Activated CD4-positive, alpha-beta T cell treated with anti-CD3 and anti-CD28 coated beads, Interleukin-2, Interleukin-4, amounts not matched to agents 100 ng/mL and 50 ng/mL, durations not matched to agents 16 hours and 8 hours (primary cell): Measurements from ENCODE around the gene SH2B2.

Experiments used
- DNase-seq: peaks from one replicate; pipeline ENCODE4 v3.0.0-alpha.2; 2020; ENCODE audit warnings: low spot score

SH2B2 gene

GRCh38 chr7:102268635-102269034 is 18.0 kb upstream of the SH2B2 start:
- DNase-seq = no peak

GRCh38 chr7:102270178-102270887 is 16.3 kb upstream of the SH2B2 start:
- no peak for DNase-seq

- no peak for DNase-seq
Measured at GRCh38 chr7:102271158-102271798, 15.4 kb upstream of the SH2B2 start.

DNA sequence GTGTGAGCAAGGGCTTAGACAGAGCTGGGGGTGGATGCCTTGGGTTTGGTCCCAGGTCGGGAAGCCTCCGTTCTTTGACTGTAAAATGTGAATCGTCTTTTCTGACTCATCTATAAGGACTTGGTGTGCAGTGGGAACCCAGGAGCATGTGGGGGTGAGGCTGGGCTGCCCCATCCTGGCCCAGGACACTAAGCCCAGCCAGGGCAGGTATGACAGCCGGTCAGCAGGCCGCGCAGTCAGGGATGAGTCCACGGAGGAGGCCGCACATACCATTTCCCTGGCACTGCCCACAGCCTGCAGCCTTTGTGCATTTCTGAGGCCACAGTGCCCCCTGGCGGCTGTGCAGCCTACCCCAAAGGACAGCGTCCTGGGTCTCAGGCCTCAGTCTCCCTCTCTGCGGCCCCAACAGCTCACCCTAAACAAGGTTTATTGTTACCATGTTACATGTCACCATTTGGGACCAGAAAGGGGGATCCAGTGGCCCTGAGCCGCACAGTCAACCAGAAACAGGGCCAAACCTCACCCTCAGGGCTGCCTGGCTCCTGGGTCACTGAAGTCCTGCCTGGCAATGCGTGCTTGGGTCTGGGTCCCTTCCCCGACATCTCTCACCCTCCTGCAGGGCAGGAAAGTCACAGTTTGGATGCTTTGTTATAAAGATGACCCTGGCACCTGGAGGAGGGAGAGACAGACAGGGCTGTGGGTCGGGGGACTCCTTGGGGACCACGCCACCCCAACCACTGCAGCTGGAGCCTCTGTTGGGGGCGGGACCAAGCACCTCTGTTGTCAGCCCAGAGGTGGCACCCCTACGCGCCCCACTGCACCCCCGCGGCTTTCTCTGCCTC is 14.4 kb upstream of the SH2B2 start:
- peak; percentile 65 for DNase-seq

DNA sequence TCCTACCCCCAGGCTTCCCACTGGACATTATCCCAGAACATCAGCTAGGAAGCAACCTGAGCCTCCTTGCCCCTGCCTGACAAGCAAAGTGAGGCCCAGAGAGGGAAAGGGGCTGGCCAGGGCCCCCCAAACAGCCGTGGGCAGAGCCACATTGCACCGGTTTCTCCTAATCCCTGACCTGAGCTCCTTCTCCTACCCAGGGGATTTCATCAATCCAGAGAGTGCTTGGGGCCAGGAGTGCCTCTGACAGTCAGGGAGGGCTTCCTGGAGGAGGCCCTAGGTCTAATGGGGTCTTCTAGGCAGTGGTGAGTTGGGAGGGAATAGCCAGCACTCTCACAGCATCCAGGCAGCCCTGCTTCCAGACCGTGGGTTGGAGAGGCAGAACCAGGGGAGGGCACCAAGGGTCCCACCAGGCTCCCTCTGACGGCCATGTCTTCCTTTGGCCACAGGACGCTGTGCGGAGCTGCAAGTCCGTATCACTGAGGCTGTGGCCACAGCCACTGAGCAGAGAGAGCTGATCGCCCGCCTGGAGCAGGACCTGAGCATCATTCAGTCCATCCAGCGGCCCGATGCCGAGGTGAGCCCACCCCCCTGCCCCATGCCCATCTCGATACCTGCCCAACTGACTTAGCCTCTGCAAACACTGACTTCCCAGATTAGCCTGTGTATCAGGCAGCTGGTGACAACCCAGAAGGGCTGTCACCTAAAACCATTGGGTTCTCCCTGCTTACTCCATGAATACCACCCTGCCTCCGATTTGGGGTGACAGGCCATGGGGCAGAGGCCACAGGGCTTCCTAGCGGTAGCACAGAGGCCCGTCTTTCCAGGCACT is 13.5 kb upstream of the SH2B2 start:
- no peak for DNase-seq

- no peak for DNase-seq
Measured at GRCh38 chr7:102273749-102274712, 12.6 kb upstream of the SH2B2 start.

DNA sequence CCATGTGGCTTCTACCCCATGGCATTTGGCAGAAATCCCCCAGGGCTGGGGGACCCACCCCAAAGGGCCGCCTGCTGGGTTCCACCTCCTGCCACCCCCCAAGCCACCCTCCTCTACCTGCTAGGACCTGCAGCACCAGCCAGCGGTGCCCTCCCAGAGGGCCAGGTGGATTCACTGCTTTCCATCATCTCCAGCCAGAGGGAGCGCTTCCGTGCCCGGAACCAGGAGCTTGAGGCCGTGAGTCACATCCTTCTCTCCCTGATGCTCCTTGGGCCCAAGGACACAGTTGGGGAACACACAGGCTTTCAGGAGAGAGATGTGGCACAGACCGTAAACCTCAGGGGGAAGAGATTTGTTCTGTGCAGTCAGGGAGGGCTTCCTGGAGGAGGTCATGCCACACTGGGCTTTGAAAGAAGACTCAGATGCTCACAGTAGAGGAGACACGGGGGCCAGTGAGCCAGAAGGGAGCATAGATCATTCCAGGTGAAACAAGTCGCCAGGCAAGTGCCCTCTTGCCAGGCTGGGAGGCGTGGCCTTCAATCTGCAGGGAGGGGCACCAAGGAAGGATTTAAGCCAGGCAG is 11.5 kb upstream of the SH2B2 start:
- no peak for DNase-seq

DNA sequence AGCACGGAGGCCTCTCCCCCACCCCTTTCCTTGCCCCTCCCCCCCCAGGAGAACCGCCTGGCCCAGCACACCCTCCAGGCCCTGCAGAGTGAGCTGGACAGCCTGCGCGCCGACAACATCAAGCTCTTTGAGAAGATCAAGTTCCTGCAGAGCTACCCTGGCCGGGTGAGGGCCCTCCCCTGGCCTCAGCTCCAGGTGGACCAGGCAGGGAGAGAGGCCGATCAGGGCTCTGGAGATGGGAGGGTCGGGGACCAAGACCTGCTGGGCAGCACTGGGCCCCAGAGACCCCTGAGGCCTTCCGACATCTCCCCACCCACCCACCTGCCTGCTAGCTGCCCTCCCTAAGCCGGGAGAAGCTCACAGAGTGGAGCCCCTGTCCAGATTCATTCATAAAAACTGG is 8.8 kb upstream of the SH2B2 start:
- DNase-seq = no peak

GRCh38 chr7:102279537-102280400 is 6.9 kb upstream of the SH2B2 start:
- DNase-seq = peak; percentile 58

DNA sequence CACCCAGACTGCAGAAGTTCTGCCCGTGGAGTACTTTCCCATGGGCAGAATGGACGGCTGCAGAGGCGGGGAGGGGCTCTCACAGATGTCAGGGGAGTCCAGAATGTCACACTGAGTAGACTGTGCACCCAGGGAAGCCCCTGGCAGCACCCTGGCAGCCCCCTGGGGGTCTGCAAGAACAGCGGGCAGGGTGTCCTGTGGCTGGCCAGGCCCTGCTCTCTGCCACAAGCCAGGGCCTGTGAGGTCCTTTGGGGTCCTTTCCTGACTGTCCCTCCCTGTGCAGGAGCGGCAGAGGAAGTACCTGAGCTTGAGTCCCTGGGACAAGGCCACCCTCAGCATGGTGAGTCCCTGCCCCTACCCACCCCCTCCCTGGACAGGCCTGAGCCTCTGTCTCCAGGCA is 6.1 kb upstream of the SH2B2 start:
- no peak for DNase-seq

- no peak for DNase-seq
Measured at GRCh38 chr7:102281785-102282184, 4.9 kb upstream of the SH2B2 start.

DNA sequence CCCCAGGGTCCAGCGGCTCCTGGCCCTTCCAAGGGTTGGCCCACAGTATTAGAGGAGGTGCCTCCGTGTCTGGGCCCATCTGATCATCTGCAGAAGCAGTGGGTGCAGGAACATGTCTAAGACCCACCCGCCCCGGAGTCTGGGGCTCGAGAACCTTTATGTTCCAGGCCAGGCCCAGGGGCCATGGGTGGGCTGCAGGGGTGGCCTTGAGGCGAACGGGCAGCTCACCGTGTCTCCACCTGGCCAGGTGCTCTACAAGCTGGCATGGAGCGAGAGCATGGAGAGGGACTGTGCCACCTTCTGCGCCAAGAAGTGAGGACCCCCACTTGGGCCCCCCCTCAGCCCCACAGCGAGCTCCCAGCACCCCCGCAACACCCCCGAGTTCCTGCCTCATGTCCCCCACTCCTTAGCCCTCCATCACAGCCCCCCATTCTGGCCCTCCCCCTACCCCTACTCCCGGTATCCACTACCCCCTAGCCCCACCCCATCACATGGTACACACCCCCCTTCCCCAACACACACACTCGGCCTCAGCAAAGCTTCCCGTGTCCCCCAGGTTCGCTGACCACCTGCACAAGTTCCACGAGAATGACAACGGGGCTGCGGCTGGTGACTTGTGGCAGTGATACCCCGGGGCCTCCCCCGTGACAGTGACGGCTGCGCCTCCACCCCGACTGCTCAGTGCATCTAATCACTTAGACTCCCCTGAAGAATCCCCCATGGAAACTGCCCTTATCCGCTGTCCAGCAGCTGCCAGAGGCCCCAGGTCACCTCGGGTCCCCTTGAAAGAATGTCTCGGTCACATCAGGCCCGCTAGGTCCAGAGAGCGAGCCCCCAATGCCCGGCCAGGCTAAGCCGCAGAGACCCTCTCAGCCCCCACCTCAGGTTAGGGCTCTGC is 4.0 kb upstream of the SH2B2 start:
- no peak for DNase-seq

DNA sequence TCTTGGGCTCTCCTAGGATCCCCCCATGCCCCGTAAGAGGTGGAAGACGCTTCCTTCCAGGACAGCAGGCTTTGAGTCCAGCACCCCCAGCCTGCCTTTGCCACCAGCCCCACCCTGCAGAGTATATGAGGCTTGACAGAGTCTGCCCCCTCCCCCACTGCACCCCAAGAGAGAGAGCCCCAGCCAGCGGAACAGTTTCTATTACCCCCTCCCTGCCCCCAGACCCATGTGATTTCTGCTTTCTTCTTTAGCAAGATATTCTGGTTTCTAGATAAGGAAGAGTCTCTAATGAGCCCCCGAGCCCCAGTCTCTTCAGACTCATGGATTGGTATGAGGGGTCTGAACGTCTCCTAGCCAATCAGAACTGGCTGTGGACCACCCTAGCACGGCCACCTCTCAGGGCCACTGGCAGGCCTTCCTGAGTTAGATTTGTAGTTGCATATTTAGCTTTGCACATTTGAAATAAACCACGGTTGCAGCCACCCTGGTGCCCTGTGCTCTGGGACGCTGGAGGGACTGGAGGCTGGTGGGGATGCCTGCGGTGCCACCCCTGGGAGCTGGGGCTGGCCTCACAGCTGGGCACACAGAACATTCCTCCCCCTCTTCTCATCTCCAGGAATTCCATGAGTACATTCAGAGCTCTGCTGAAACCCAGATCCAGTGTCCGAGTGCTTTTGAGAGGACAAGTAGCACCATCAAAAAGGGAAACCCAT is 3.0 kb upstream of the SH2B2 start:
- DNase-seq = no peak

GRCh38 chr7:102284399-102284798 is 2.3 kb upstream of the SH2B2 start:
- DNase-seq = no peak

- DNase-seq = no peak
Measured at GRCh38 chr7:102284891-102285539, 1.7 kb upstream of the SH2B2 start.

DNA sequence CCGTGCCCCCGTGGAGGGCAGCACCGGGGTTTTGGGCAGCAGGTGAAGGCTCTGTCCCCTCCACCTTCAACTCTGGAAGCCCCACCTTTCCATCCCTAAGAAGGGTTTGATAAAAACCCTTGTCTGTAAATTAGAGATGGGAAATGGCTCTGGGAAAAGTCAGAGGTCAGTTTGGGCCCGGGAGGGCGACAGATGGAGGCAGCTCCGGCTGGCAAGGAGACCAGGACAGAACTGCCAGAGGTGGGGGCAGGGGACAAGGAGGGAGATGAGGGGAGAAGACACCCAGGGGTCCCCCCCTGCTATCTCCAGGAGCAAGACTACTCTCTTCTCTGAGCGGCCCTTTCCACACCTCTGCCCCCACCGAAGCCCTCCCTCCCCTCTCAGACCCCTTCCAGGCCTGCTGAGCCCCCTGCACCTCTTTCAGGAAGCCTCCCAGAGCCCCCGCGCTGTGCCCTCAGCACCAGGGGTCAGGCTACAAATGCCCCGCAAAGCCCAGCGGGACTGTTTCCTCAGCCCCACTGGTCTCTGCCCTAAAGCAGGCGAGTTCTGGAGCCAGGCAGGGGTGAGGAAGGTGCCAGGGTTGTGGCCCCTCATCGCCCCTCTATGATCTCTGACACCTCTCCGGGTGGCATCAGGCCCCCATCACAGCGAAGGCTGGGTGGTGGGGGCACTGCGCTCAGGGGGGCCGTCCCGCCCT is 980 bp upstream of the SH2B2 start:
- no peak for DNase-seq
